Prostate gland (tissue), 2 donors: ENCODE results near the gene ERC2.

Experiments used
- CTCF ChIP-seq, 4 experiments: fragments of 200-600 bp in 2 of 4; fragments of 450-650 bp in 2 of 4; sonication (generic) in 2 of 4; IDR thresholded peaks; 1 replicate in 3 of 4; 2 replicates in 1 of 4; pipeline ENCODE4 v1.5.1; 2016 to 2019; ENCODE audit warnings: antibody characterized with exemption in 4 of 4, mild to moderate bottlenecking in 2 of 4, moderate library complexity in 2 of 4
- POLR2A ChIP-seq: fragments of 450-650 bp; IDR thresholded peaks from one replicate; pipeline ENCODE4 v1.6.1; 2016; ENCODE audit warnings: antibody characterized with exemption, mild to moderate bottlenecking

- no peak for TF ChIP-seq POLR2A
- TF ChIP-seq CTCF (IDR thresholded peaks at IDR 0.05), result no peak
These were observed 54.4 kb downstream of the ERC2 start for GRCh38 chr3:56413911-56414310.
